ENCODE results near the gene RCBTB2. TPM values are rescaled to one million over a fixed set of nuclear protein-coding genes. Genes with fewer than 3 reads are reported as not detected.
"Not testable (repeated sequence)": the region's sequence is repeated elsewhere in the genome, so short reads cannot be mapped to it uniquely, and the experiment has no call there.

The RCBTB2 gene
- total and polyA plus RNA-seq, 2 experiments from 2014 or later = 8.0 to 9.1 TPM

DNA sequence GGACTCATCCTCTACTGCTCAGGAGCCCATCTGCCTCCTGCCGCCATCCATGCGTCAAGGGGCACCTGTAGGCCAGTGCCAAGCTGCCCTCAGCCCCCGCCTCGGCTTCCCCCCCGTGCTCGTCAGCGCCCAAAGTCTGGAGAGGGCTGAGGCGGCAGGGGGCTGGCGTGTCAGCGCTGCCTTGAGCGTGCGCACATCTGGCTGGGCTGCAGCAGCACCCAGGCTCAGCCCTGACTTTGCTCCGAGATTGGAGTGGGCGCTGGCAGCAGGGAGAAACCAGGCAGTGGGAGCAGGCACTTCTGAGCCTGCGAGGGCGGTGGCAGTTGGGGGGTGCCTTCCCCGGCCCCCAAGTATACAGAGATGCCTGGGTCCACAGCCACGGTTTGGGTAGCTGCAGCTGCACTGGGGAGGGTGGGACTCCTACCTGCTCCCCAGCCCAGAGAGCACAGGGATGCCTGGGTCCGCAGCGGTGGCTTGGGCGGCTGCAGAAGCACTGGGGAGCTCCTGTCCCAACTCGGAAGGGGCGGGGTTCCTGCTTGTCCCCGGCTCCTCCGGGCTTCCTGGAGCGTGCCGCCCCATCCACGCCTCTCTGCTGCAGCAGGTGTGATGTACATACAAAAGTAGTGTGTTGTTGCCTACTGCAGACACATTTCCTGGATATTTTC lies 75.2 kb downstream of the RCBTB2 start:
- Histone ChIP-seq H2AFZ (no peak overlapping the region), H3F3A (ENCODE audit: insufficient read depth) (no peaks in the 10 kb centered on the region), H3K79me2 (ENCODE audit: insufficient read depth) (peaks cover 11% of the 10 kb centered on the region), H3K27ac (no peak overlapping the region), H3K4me2 (ENCODE audit: unreplicated experiment) (no peak overlapping the region), H3K4me1 (ENCODE audit: insufficient read depth) (no peaks in the 10 kb centered on the region), H4K20me1 (ENCODE audit: insufficient read depth) (no peaks in the 10 kb centered on the region), H3K9me3 (ENCODE audit: low read depth) (no peaks in the 10 kb centered on the region), H3K9me2 (ENCODE audit: insufficient read depth) (no peaks in the 10 kb centered on the region; the same call in 1 of the 2 replicates), H3K36me3 (ENCODE audit: low read depth) (peaks cover 47% of the 10 kb centered on the region), H3K9ac (no peak overlapping the region), H3K27me3 (replicated peaks; ENCODE audit: insufficient read depth) (no peaks in the 10 kb centered on the region), H3K4me3 (no peak overlapping the region)
- 84 to 88% methylated on average over 25 to 26 of the region's 28 CpGs for WGBS, 2 experiments (ENCODE audit: low coverage in 1 of 2, low lambda C conversion rate in 2 of 2, missing lambda C conversion rate in 2 of 2)
- in situ Hi-C loops (cut with MboI) = no loop called here
- TF ChIP-seq EZH2 (IDR thresholded peaks at IDR 0.05; ENCODE audit: insufficient read depth, poor library complexity, severe bottlenecking) = no peak
- TF ChIP-seq EZH2phosphoT487 (IDR thresholded peaks at IDR 0.05; ENCODE audit: insufficient read depth, low read depth) = no peak
- DNase-seq = no peak

DNA sequence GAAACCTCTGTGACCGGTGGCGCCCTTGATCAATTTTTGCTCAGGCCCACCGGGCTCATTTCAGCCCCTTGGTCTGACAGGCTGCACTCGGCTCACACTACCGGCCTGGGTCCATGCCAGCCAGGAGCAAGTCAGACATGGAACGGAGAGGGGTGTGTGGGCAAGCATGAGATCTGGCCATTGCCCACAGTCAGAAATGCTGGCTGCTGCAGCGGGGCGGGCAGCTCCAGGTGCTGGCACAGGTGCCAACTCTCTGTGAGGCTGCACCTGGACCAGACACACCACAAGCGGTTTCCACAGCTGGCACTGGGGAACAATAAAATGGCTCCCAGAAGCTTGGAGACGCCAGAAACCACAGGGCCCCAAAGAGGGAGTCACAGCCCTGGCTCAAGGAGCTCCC lies 76.3 kb downstream of the RCBTB2 start:
- Histone ChIP-seq H4K20me1 (ENCODE audit: insufficient read depth) (no peaks in the 10 kb centered on the region), H3K79me2 (ENCODE audit: insufficient read depth) (peaks cover 21% of the 10 kb centered on the region), H3K36me3 (ENCODE audit: low read depth) (peaks cover 44% of the 10 kb centered on the region), H3K4me3 (no peak overlapping the region), H2AFZ (no peak overlapping the region), H3K9me2 (ENCODE audit: insufficient read depth) (no peaks in the 10 kb centered on the region; the same call in 1 of the 2 replicates), H3K4me1 (ENCODE audit: insufficient read depth) (no peaks in the 10 kb centered on the region), H3F3A (ENCODE audit: insufficient read depth) (peaks cover 11% of the 10 kb centered on the region), H3K4me2 (ENCODE audit: unreplicated experiment) (no peak overlapping the region), H3K27ac (no peak overlapping the region), H3K9me3 (ENCODE audit: low read depth) (no peaks in the 10 kb centered on the region), H3K27me3 (replicated peaks; ENCODE audit: insufficient read depth) (no peaks in the 10 kb centered on the region), H3K9ac (no peak overlapping the region)
- TF ChIP-seq EZH2phosphoT487 (IDR thresholded peaks at IDR 0.05; ENCODE audit: insufficient read depth, low read depth) (no peak), EZH2 (IDR thresholded peaks at IDR 0.05; ENCODE audit: insufficient read depth, poor library complexity, severe bottlenecking) (no peak)
- in situ Hi-C loops (cut with MboI) = no loop called here
- WGBS, 2 experiments (ENCODE audit: low coverage in 1 of 2, low lambda C conversion rate in 2 of 2, missing lambda C conversion rate in 2 of 2) = 92 to 95% methylated on average over 10 of the region's 10 CpGs
- DNase-seq = no peak

DNA sequence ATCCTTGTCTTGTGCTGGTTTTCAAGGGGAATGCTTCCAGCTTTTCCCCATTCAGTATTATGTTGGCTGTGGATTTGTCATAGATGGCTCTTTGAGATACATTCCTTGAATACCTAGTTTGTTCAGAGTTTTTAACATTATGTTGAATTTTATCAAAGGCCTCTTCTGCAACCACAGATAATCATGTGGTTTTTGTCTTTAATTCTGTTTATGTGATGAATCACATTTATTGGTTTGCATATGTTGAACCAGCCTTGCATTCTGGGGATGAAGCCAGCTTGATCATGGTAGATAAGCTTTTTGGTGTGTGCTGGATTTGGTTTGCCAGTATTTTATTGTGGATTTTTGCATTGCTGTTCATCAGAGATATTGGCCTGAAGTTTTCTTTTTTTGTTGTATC lies 81.7 kb downstream of the RCBTB2 start:
- H3K4me3 ChIP-seq; H2AFZ ChIP-seq; H3K4me2 ChIP-seq (ENCODE audit: unreplicated experiment); in situ Hi-C loops (cut with MboI); H3K9me3 ChIP-seq (ENCODE audit: low read depth); H3K27ac ChIP-seq; H3K9ac ChIP-seq; H4K20me1 ChIP-seq (ENCODE audit: insufficient read depth); H3K9me2 ChIP-seq (ENCODE audit: insufficient read depth); H3K27me3 ChIP-seq (replicated peaks; ENCODE audit: insufficient read depth): not testable (repeated sequence)
- peak; percentile 25 for DNase-seq
- Histone ChIP-seq H3K79me2 (ENCODE audit: insufficient read depth) (peaks cover 54% of the 10 kb centered on the region), H3K36me3 (ENCODE audit: low read depth) (peaks cover 21% of the 10 kb centered on the region), H3K4me1 (ENCODE audit: insufficient read depth) (peaks cover 32% of the 10 kb centered on the region), H3F3A (ENCODE audit: insufficient read depth) (peaks cover 63% of the 10 kb centered on the region)

DNA sequence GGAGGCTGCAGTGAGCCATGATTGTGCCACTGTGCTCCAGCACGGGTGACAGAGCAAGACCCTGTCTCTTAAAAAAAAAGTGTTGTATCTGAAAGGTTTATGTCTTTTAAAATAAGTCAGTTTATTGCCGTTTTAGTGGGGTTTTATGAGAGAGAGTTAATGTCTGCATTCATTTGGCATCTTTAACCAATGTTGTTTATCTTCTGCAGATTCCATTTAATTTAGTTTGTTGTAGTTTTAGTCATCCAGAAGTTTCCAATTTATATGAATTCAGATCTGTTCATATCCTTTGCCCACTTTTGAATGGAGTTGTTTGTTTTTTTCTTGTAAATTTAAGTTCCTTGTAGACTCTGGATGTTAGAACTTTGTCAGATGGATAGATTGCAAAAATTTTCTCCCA lies 83.2 kb downstream of the RCBTB2 start:
- Histone ChIP-seq H3K27ac (peak overlapping the region; percentile 15), H3K9me3 (ENCODE audit: low read depth) (no peaks in the 10 kb centered on the region), H3K4me3 (peak overlapping the region; percentile 30), H2AFZ (no peak overlapping the region), H4K20me1 (ENCODE audit: insufficient read depth) (no peaks in the 10 kb centered on the region), H3K36me3 (ENCODE audit: low read depth) (peaks cover 16% of the 10 kb centered on the region), H3K4me2 (ENCODE audit: unreplicated experiment) (peak overlapping the region; percentile 74), H3K4me1 (ENCODE audit: insufficient read depth) (peaks cover 36% of the 10 kb centered on the region), H3K79me2 (ENCODE audit: insufficient read depth) (peaks cover 54% of the 10 kb centered on the region), H3K27me3 (replicated peaks; ENCODE audit: insufficient read depth) (no peaks in the 10 kb centered on the region), H3F3A (ENCODE audit: insufficient read depth) (peaks cover 72% of the 10 kb centered on the region), H3K9me2 (ENCODE audit: insufficient read depth) (no peaks in the 10 kb centered on the region; the same call in 1 of the 2 replicates), H3K9ac (no peak overlapping the region)
- DNase-seq = peak; percentile 26
- in situ Hi-C loops (cut with MboI) = no loop called here
- TF ChIP-seq EZH2 (IDR thresholded peaks at IDR 0.05; ENCODE audit: insufficient read depth, poor library complexity, severe bottlenecking) (no peak), EZH2phosphoT487 (IDR thresholded peaks at IDR 0.05; ENCODE audit: insufficient read depth, low read depth) (no peak)
- 46 to 60% methylated on average over 2 of the region's 2 CpGs for WGBS, 2 experiments (ENCODE audit: low coverage in 1 of 2, low lambda C conversion rate in 2 of 2, missing lambda C conversion rate in 2 of 2)

All from GM23248 (cell line).